DOHH2 (cell line): ENCODE data around the gene LEKR1.
"Not testable (repeated sequence)": the region's sequence is repeated elsewhere in the genome, so short reads cannot be mapped to it uniquely, and the experiment has no call there.

Source experiments
- H3F3A ChIP-seq: fragments of 200-600 bp; sonication (generic), shearing (Covaris generic); 2 replicates; pipeline ENCODE4 v1.6.0; 2016; ENCODE audit warnings: antibody characterized with exemption, mild to moderate bottlenecking; ENCODE audit not compliant: control insufficient read depth, insufficient read depth
- H3K27ac ChIP-seq: fragments of 200-600 bp; sonication (generic); 2 replicates; pipeline ENCODE4 v1.5.1; 2014; ENCODE audit warnings: low read depth, mild to moderate bottlenecking, low read length, moderate library complexity
- H3K27me3 ChIP-seq: fragments of 200-600 bp; sonication (generic); 2 replicates; pipeline ENCODE4 v1.6.1; 2014; ENCODE audit warnings: mild to moderate bottlenecking, low read length, mixed read lengths; ENCODE audit not compliant: control insufficient read depth
- H3K36me3 ChIP-seq: fragments of 200-600 bp; sonication (generic); 2 replicates; pipeline ENCODE4 v1.6.1; 2014; ENCODE audit warnings: mild to moderate bottlenecking, low read length, moderate library complexity, mixed read lengths; ENCODE audit not compliant: control insufficient read depth
- H3K4me1 ChIP-seq: fragments of 200-600 bp; sonication (generic); 2 replicates; pipeline ENCODE4 v1.6.1; 2014; ENCODE audit warnings: mild to moderate bottlenecking, low read length, mixed read lengths; ENCODE audit not compliant: control insufficient read depth
- H3K4me2 ChIP-seq: fragments of 200-600 bp; sonication (generic); 2 replicates; pipeline ENCODE4 v1.6.0; 2014; ENCODE audit warnings: mild to moderate bottlenecking, low read length, moderate library complexity
- H3K4me3 ChIP-seq: fragments of 200-600 bp; sonication (generic); 2 replicates; pipeline ENCODE4 v1.5.1; 2014; ENCODE audit warnings: mild to moderate bottlenecking, low read length, mixed read lengths
- H3K79me2 ChIP-seq: fragments of 200-600 bp; sonication (generic); 2 replicates; pipeline ENCODE4 v1.6.1; 2014; ENCODE audit warnings: mild to moderate bottlenecking, low read length, mixed read lengths; ENCODE audit not compliant: control insufficient read depth
- H3K9me2 ChIP-seq: fragments of 200-600 bp; sonication (generic); replicated peaks from 2 replicates; pipeline ENCODE4 v1.6.1; 2014; ENCODE audit warnings: mild to moderate bottlenecking, low read length, mixed read lengths; ENCODE audit not compliant: control insufficient read depth
- H3K9me3 ChIP-seq: fragments of 200-600 bp; sonication (generic); 2 replicates; pipeline ENCODE4 v1.6.1; 2014; ENCODE audit warnings: antibody characterized with exemption, low read length, mixed read lengths; ENCODE audit not compliant: control insufficient read depth, insufficient read depth
- H4K20me1 ChIP-seq: fragments of 200-600 bp; sonication (generic); 2 replicates; pipeline ENCODE4 v1.6.0; 2014; ENCODE audit warnings: low read depth, mild to moderate bottlenecking, antibody characterized with exemption, low read length, moderate library complexity; ENCODE audit not compliant: control insufficient read depth, insufficient read depth
- CTCF ChIP-seq: fragments of 200-600 bp; sonication (generic); IDR thresholded peaks from one replicate; pipeline ENCODE4 v1.5.1; 2014; ENCODE audit warnings: antibody characterized with exemption, mild to moderate bottlenecking, low read depth, low read length; ENCODE audit not compliant: poor library complexity, severe bottlenecking
- EZH2phosphoT487 ChIP-seq: fragments of 200-600 bp; sonication (generic); IDR thresholded peaks from 2 replicates; pipeline ENCODE4 v1.6.1; 2017; ENCODE audit warnings: borderline replicate concordance, mild to moderate bottlenecking, antibody characterized with exemption, low read length, moderate library complexity, mixed read lengths

LEKR1 gene

GRCh38 chr3:156888576-156888975 is 62.4 kb downstream of the LEKR1 start:
- H3K27me3 ChIP-seq: no peaks in the 10 kb centered on the region
- TF ChIP-seq EZH2phosphoT487: no peak
- no peak for TF ChIP-seq CTCF

GRCh38 chr3:156892701-156893100 is 66.5 kb downstream of the LEKR1 start:
- Histone ChIP-seq H3K4me3 (no peak overlapping the region), H3K9me2 (no peaks in the 10 kb centered on the region), H3K36me3 (no peaks in the 10 kb centered on the region), H3K4me2 (no peak overlapping the region), H4K20me1 (no peaks in the 10 kb centered on the region), H3K27ac (no peak overlapping the region), H3K9me3 (no peaks in the 10 kb centered on the region; the same call in 1 of the 2 replicates), H3K4me1 (no peaks in the 10 kb centered on the region), H3K27me3 (no peaks in the 10 kb centered on the region), H3F3A (no peaks in the 10 kb centered on the region), H3K79me2 (no peaks in the 10 kb centered on the region)
- TF ChIP-seq CTCF: no peak
- TF ChIP-seq EZH2phosphoT487: no peak

More at GRCh38 chr3:156888576-156888975, 62.4 kb downstream of the LEKR1 start:
- Histone ChIP-seq H3K4me3 (no peak overlapping the region), H3K4me1 (no peaks in the 10 kb centered on the region), H3F3A (no peaks in the 10 kb centered on the region), H3K27ac (no peak overlapping the region), H3K9me3 (no peaks in the 10 kb centered on the region; the same call in 1 of the 2 replicates), H3K4me2 (no peak overlapping the region), H3K79me2 (no peaks in the 10 kb centered on the region), H4K20me1 (no peaks in the 10 kb centered on the region), H3K36me3 (no peaks in the 10 kb centered on the region), H3K9me2 (no peaks in the 10 kb centered on the region)

GRCh38 chr3:156895374-156895773 is 69.2 kb downstream of the LEKR1 start:
- not testable (repeated sequence) for H3K27me3 ChIP-seq, H3K4me1 ChIP-seq, H3F3A ChIP-seq, H3K27ac ChIP-seq, H4K20me1 ChIP-seq, H3K36me3 ChIP-seq, H3K4me3 ChIP-seq, H3K9me3 ChIP-seq, H3K4me2 ChIP-seq, H3K79me2 ChIP-seq, H3K9me2 ChIP-seq

- H3K4me3 ChIP-seq, H3K4me2 ChIP-seq, H3K27ac ChIP-seq, H4K20me1 ChIP-seq, H3K27me3 ChIP-seq, H3K9me2 ChIP-seq, H3F3A ChIP-seq, H3K4me1 ChIP-seq, H3K9me3 ChIP-seq, H3K79me2 ChIP-seq, H3K36me3 ChIP-seq: not testable (repeated sequence)
Observed at GRCh38 chr3:156897851-156898250, 71.7 kb downstream of the LEKR1 start.
